ENCODE data around the gene DYNC1I1. TPM values are rescaled to one million over a fixed set of nuclear protein-coding genes. Genes with fewer than 3 reads are reported as not detected.

DYNC1I1 gene
- total and polyA plus RNA-seq, 2 experiments from 2014 or later, result 1.4 to 4.1 TPM

GRCh38 chr7:95974108-95974507 lies 201.8 kb downstream of the DYNC1I1 start (continued):
- TF ChIP-seq ETS1 (IDR thresholded peaks at IDR 0.05) (no peak), EZH2phosphoT487 (IDR thresholded peaks at IDR 0.05; ENCODE audit: unreplicated experiment) (no peak), POLR2AphosphoS5 (IDR thresholded peaks at IDR 0.05; ENCODE audit: low read depth) (no peak), JUNB (IDR thresholded peaks at IDR 0.05; ENCODE audit: unreplicated experiment) (no peak), EZH2 (IDR thresholded peaks at IDR 0.05; ENCODE audit: low read depth, unreplicated experiment) (no peak)
- TF ChIP-seq, protein P1, sequence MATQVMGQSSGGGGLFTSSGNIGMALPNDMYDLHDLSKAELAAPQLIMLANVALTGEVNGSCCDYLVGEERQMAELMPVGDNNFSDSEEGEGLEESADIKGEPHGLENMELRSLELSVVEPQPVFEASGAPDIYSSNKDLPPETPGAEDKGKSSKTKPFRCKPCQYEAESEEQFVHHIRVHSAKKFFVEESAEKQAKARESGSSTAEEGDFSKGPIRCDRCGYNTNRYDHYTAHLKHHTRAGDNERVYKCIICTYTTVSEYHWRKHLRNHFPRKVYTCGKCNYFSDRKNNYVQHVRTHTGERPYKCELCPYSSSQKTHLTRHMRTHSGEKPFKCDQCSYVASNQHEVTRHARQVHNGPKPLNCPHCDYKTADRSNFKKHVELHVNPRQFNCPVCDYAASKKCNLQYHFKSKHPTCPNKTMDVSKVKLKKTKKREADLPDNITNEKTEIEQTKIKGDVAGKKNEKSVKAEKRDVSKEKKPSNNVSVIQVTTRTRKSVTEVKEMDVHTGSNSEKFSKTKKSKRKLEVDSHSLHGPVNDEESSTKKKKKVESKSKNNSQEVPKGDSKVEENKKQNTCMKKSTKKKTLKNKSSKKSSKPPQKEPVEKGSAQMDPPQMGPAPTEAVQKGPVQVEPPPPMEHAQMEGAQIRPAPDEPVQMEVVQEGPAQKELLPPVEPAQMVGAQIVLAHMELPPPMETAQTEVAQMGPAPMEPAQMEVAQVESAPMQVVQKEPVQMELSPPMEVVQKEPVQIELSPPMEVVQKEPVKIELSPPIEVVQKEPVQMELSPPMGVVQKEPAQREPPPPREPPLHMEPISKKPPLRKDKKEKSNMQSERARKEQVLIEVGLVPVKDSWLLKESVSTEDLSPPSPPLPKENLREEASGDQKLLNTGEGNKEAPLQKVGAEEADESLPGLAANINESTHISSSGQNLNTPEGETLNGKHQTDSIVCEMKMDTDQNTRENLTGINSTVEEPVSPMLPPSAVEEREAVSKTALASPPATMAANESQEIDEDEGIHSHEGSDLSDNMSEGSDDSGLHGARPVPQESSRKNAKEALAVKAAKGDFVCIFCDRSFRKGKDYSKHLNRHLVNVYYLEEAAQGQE (IDR thresholded peaks at IDR 0.05; ENCODE audit: unreplicated experiment), result no peak

DNA sequence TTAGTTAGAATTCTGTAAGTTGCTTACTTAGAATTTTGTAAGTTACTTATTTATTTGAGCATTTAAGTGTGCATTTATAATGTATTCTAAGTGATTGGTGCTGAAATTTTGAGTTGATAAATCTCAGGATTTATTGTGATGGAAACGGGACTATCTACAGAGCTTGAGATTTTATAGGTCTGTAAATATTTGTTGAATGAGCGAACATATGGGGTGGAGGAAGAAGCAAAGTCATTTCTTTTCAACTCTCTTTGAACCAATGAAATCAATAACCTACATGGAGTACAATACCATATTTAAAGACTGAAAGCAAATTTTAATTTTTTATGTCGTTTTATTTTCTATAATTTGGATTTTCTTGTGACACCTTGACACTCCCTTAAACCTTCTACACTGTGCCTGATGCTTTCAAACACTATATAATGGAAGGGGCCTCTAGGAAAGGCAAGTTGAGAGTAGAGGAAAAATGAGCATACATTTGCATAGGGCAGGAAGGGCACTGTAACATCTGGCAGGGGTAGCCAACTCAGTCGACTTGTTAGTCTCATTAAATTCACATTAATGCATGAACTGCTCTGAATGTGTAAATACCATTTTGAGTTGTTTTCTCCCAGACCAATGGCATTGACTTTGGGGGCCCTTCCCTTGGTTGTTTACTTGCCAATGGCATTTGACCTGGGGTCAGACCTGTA lies 204.2 kb downstream of the DYNC1I1 start:
- no peaks in the 10 kb centered on the region for H3K4me1 ChIP-seq (ENCODE audit: insufficient read depth)
- no peak for DNase-seq (ENCODE audit: low spot score)
- no peaks in the 10 kb centered on the region for H3F3A ChIP-seq (replicated peaks; ENCODE audit: low read depth)
- TF ChIP-seq EZH2 (IDR thresholded peaks at IDR 0.05; ENCODE audit: low read depth, unreplicated experiment) (no peak), STAT1 (IDR thresholded peaks at IDR 0.05; ENCODE audit: unreplicated experiment) (no peak), EZH2phosphoT487 (IDR thresholded peaks at IDR 0.05; ENCODE audit: unreplicated experiment) (no peak), ETS1 (IDR thresholded peaks at IDR 0.05) (no peak), CTCF (conservative IDR thresholded peaks at IDR 0.05; ENCODE audit: low read depth in 2 of 2) (no peak), ZNF114 (CRISPR knock-in tag; IDR thresholded peaks at IDR 0.05) (no peak), POLR2AphosphoS5 (IDR thresholded peaks at IDR 0.05; ENCODE audit: low read depth) (no peak)
- TF ChIP-seq, protein P2, sequence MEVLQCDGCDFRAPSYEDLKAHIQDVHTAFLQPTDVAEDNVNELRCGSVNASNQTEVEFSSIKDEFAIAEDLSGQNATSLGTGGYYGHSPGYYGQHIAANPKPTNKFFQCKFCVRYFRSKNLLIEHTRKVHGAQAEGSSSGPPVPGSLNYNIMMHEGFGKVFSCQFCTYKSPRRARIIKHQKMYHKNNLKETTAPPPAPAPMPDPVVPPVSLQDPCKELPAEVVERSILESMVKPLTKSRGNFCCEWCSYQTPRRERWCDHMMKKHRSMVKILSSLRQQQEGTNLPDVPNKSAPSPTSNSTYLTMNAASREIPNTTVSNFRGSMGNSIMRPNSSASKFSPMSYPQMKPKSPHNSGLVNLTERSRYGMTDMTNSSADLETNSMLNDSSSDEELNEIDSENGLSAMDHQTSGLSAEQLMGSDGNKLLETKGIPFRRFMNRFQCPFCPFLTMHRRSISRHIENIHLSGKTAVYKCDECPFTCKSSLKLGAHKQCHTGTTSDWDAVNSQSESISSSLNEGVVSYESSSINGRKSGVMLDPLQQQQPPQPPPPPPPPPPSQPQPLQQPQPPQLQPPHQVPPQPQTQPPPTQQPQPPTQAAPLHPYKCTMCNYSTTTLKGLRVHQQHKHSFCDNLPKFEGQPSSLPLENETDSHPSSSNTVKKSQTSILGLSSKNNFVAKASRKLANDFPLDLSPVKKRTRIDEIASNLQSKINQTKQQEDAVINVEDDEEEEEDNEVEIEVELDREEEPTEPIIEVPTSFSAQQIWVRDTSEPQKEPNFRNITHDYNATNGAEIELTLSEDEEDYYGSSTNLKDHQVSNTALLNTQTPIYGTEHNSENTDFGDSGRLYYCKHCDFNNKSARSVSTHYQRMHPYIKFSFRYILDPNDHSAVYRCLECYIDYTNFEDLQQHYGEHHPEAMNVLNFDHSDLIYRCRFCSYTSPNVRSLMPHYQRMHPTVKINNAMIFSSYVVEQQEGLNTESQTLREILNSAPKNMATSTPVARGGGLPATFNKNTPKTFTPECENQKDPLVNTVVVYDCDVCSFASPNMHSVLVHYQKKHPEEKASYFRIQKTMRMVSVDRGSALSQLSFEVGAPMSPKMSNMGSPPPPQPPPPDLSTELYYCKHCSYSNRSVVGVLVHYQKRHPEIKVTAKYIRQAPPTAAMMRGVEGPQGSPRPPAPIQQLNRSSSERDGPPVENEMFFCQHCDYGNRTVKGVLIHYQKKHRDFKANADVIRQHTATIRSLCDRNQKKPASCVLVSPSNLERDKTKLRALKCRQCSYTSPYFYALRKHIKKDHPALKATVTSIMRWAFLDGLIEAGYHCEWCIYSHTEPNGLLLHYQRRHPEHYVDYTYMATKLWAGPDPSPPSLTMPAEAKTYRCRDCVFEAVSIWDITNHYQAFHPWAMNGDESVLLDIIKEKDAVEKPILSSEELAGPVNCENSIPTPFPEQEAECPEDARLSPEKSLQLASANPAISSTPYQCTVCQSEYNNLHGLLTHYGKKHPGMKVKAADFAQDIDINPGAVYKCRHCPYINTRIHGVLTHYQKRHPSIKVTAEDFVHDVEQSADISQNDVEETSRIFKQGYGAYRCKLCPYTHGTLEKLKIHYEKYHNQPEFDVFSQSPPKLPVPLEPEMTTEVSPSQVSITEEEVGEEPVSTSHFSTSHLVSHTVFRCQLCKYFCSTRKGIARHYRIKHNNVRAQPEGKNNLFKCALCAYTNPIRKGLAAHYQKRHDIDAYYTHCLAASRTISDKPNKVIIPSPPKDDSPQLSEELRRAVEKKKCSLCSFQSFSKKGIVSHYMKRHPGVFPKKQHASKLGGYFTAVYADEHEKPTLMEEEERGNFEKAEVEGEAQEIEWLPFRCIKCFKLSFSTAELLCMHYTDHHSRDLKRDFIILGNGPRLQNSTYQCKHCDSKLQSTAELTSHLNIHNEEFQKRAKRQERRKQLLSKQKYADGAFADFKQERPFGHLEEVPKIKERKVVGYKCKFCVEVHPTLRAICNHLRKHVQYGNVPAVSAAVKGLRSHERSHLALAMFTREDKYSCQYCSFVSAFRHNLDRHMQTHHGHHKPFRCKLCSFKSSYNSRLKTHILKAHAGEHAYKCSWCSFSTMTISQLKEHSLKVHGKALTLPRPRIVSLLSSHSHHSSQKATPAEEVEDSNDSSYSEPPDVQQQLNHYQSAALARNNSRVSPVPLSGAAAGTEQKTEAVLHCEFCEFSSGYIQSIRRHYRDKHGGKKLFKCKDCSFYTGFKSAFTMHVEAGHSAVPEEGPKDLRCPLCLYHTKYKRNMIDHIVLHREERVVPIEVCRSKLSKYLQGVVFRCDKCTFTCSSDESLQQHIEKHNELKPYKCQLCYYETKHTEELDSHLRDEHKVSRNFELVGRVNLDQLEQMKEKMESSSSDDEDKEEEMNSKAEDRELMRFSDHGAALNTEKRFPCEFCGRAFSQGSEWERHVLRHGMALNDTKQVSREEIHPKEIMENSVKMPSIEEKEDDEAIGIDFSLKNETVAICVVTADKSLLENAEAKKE (CRISPR knock-in tag; IDR thresholded peaks at IDR 0.05), result no peak
- H3K27me3 Mint-ChIP-seq (ENCODE audit: insufficient read depth, low read depth, poor library complexity), result no peaks in the 10 kb centered on the region
- ATAC-seq, result no peak
- no peaks in the 10 kb centered on the region for H3K79me2 ChIP-seq (replicated peaks; ENCODE audit: insufficient read depth)
- no peak overlapping the region for H3K4me3 ChIP-seq
- H3K36me3 ChIP-seq (ENCODE audit: insufficient read depth), result no peaks in the 10 kb centered on the region
- H3K27ac ChIP-seq (ENCODE audit: low read depth), result no peak overlapping the region
- H3K4me3 Mint-ChIP-seq, result no peak overlapping the region
- no peak overlapping the region for H3K4me2 ChIP-seq
- no peak overlapping the region for H2AFZ ChIP-seq
- no peaks in the 10 kb centered on the region for H4K20me1 ChIP-seq (replicated peaks; ENCODE audit: insufficient read depth)
- H3K27me3 ChIP-seq (ENCODE audit: insufficient read depth), result no peaks in the 10 kb centered on the region
- H3K4me1 Mint-ChIP-seq, result peaks cover 5% of the 10 kb centered on the region; the same call in 2 of the 3 replicates
- H3K9me3 Mint-ChIP-seq, result no peaks in the 10 kb centered on the region
- no peak overlapping the region for H3K27ac Mint-ChIP-seq
- no peaks in the 10 kb centered on the region for H3K36me3 Mint-ChIP-seq (ENCODE audit: low read depth)
- H3K9me2 ChIP-seq (ENCODE audit: insufficient read depth), result no peaks in the 10 kb centered on the region

Data from GM23338 (cell line).